ENCODE measurements around the gene AKAP11.

DNA sequence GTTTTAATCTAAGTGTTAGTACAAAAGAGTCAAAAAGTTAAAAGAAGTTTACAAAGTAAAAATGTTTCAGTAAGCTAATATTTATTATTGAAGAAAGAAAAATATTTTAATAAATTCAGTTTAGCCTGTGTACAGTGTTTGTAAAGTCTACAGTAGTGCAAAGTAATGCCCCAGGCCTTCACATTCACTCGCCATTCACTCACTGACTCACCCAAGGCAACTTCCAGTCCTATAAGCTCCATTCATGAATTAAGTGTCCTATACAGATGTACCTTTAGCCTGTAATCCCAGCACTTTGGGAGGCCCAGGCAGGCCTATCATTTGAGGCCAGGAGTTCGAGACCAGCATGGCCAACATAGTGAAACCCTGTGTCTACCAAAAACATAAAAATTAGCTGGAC is 24.1 kb upstream of the AKAP11 start:
- TF ChIP-seq POLR2A (IDR thresholded peaks at IDR 0.05; ENCODE audit: control extremely low read depth in 1 of 2, low read depth in 2 of 2, low read length in 2 of 2) (no peak), TBP (IDR thresholded peaks at IDR 0.05; ENCODE audit: low read depth, low read length) (no peak), CREB1 (IDR thresholded peaks at IDR 0.05) (no peak), POLR2AphosphoS5 (IDR thresholded peaks at IDR 0.05; ENCODE audit: low read depth, low read length) (no peak), EP300 (IDR thresholded peaks at IDR 0.05; ENCODE audit: borderline replicate concordance in 1 of 2, low read depth in 2 of 2, low read length in 2 of 2) (no peak), ZNF274 (IDR thresholded peaks at IDR 0.05; ENCODE audit: borderline replicate concordance, extremely low read depth, low read length) (no peak), TAF7 (optimal IDR thresholded peaks at IDR 0.05; ENCODE audit: borderline replicate concordance, low read depth, low read length) (no peak), EZH2 (IDR thresholded peaks at IDR 0.05; ENCODE audit: low read depth, low read length, severe bottlenecking) (no peak), CBX8 (IDR thresholded peaks at IDR 0.05; ENCODE audit: borderline replicate concordance, low read depth, low read length) (no peak), YY1 (IDR thresholded peaks at IDR 0.05; ENCODE audit: low read depth, low read length) (no peak)
- TF ChIP-seq, protein P1, sequence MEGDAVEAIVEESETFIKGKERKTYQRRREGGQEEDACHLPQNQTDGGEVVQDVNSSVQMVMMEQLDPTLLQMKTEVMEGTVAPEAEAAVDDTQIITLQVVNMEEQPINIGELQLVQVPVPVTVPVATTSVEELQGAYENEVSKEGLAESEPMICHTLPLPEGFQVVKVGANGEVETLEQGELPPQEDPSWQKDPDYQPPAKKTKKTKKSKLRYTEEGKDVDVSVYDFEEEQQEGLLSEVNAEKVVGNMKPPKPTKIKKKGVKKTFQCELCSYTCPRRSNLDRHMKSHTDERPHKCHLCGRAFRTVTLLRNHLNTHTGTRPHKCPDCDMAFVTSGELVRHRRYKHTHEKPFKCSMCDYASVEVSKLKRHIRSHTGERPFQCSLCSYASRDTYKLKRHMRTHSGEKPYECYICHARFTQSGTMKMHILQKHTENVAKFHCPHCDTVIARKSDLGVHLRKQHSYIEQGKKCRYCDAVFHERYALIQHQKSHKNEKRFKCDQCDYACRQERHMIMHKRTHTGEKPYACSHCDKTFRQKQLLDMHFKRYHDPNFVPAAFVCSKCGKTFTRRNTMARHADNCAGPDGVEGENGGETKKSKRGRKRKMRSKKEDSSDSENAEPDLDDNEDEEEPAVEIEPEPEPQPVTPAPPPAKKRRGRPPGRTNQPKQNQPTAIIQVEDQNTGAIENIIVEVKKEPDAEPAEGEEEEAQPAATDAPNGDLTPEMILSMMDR (IDR thresholded peaks at IDR 0.05; ENCODE audit: control extremely low read depth in 1 of 3, insufficient read depth in 1 of 3, low read depth in 1 of 3, low read length in 3 of 3): no peak
